T-helper 1 cell (primary cell): Measurements from ENCODE around the gene MLLT6.

ENCODE experiments used
- DNase-seq, 5 donors: peaks; one replicate each; pipeline ENCODE4 v3.0.0-alpha.2; 2012 to 2020
- total RNA-seq, 4 donors: gene quantifications; one replicate each; lab custom pipeline; 2026; lab: John Stamatoyannopoulos, UW

The MLLT6 gene
- 629 to 671 (median 648) reads per million in 4 donors for total RNA-seq

DNA sequence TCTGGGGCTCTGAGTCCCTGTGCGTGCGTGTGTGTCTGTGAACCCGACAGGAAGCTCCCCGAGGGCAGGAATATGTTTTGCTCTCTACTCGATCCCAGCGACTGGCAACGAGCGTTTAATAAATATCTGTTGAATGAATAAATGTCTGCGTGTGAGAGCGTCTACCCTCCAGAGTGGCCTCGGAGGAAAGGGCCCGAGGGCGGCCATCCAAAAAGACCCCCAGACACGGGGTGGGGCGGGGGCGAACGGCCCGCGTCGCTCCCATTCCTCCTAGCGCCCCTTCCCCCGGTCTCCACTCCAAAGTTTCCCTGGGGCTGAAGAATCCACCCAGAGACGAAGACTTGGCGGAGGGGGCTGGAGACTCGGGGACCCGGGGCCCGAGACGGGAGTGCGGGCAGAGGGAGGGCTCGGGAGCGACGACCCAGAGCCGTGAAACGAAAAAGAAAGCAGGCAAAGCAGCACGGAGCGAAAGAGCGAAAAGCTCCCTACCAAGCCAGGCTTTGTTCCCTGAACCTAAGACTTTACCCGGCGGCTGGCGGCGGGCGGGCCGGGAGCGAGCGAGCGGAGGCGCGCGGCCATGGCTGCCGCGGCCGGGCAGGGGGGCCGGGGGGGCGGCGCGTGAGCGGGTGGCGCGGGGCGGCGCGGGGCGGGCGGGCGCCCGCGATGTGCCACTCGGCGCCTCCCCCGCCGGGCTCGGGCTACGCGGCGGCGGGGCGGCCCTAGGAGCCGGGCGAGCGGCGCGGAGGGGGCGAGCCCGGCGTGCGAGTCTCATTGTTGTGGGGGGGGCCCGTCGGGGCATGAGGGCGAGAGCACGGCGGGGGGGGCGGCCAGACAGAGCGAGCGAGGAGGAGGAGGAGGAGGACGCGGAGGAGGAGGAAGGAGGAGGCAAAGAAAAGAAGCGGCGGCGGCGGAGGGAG is at the start of gene MLLT6:
Gene MLLT6, plus strand, starts transcription at position 668 of the 917 bp plus-strand sequence. CDS start 360 bp downstream, outside the sequence.
- peak; percentile 70 to 83 (median 76) for DNase-seq

DNA sequence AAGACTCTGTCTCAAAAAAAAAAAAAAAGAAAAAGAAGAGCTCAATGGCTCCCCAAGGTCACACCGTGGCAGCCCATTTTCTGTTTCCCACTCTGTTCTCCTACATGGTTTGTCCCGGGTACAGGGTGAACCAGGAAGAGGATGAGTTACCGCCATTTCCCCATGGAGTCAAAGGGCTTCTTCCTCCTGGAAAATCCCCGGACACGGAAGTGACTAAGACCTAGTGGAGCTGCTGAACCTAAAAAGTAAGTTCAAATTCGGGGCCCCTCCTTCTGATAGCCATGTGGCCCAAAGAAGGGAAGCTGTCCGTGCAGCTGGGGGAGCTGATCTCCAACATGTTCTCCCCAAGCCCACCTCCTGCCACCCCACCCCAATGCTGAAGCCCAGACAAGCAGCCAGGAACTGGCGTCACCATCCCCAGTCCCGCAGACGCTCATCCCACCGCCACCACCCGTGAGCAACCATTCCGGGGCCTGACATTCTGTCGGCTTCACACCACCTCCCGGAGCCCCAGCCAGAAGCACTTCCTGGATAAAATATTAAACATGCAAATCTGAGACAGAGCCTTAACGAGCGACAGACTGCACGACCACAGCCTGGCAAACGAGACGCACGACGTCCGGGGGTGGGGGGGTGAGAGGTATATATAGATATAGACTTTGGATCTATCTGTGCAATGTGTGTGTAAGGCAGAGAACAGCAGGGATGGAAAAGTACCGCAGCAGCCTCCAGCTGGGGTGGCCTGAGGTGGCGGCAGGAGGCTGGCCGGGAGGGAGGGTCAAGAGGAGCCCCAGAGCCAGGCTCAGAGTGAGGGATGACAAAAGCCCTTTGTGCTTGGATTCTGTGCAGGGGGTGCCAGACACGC is 47.9 kb upstream of the MLLT6 start:
- DNase-seq, result no peak

DNA sequence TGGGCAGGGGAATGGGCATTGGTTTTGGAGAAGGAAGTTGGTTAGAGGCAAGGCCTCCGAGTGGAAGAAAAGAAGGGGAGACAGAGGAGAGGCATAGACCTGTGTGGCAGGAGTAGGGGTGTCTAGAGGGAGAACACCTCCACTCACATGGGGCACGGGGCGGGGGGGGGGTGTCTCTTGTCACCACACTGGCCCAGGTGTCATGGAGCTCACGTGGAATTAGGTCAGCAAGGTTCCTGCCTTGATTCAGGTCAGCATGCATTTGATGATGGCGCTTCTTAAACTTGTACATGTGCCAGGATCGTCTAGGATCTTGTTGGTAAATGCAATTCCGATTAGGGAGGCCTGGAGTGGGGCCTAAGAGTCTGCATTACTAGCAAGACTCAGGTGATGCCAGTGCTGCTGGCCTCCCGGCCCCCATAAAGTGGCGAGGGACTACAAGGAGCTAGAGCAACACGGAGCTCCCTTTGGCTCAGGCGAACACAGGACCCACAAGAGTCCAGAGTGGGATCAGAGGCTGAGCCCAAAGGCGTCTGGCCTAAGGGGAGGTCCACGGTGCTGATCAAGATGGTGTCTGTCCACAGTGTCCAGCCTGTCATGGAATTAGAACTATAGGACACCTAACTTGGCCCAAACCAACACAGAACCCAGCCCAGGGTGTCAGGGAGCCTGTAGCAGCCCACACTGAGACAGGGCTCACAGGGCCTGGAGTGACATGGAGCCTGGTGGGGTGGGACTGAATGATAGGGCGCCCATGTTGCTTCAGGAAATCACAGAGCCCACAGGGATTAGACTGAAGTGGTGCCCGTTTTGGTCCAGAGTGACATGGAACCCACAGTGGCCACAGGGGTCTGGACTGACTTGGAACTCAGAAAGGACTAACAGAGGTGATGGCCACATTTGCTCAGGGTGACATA is 47.0 kb upstream of the MLLT6 start:
- no peak for DNase-seq

DNA sequence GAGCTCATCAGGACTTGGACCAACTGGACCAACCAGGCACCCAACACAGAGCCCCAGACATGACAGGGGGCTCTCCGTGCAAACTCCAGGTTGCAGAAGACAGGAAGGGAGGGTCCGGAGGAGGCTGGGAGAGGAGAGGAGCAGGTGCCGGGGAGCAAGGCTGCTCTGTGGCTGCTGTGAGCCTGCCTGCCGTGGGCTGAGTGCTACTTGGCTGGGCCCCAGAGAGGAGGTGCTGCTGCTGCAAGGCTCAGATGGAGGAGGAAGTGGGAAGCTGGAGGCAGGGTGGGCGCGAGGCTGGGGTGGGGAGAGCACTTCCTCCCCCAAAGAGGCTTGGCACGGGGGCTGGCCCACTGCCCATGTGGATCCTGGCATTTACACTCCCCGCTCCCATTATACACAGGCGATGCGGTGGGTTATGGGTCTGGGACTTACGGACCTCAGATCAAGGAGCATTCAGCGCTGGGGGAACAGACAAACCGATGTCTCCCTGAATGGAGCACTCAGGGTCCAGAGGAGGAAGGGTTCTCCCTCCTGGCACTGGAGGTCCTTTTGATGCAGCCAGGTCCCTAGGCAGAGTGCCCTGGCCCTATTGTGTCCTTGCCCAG is 46.2 kb upstream of the MLLT6 start:
- DNase-seq, result no peak

DNA sequence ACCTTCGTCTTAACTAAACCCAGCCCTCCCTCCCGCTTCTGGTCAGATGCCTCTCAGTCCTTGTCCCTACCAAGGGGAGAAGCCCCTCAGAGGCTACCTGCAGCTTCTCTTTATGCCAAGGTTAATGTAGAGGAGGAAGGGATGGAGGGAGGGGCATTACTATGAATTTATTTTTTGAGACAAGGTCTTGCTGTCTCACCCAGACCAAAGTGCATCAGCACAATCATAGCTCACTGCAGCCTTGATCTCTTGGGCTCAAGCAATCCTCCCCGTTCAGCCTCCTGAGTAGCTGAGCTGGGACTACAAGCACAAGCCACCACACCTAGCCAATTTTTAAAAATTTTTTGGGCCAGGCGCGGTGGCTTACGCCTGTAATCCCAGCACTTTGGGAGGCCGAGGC is 45.7 kb upstream of the MLLT6 start:
- DNase-seq, result no peak

DNA sequence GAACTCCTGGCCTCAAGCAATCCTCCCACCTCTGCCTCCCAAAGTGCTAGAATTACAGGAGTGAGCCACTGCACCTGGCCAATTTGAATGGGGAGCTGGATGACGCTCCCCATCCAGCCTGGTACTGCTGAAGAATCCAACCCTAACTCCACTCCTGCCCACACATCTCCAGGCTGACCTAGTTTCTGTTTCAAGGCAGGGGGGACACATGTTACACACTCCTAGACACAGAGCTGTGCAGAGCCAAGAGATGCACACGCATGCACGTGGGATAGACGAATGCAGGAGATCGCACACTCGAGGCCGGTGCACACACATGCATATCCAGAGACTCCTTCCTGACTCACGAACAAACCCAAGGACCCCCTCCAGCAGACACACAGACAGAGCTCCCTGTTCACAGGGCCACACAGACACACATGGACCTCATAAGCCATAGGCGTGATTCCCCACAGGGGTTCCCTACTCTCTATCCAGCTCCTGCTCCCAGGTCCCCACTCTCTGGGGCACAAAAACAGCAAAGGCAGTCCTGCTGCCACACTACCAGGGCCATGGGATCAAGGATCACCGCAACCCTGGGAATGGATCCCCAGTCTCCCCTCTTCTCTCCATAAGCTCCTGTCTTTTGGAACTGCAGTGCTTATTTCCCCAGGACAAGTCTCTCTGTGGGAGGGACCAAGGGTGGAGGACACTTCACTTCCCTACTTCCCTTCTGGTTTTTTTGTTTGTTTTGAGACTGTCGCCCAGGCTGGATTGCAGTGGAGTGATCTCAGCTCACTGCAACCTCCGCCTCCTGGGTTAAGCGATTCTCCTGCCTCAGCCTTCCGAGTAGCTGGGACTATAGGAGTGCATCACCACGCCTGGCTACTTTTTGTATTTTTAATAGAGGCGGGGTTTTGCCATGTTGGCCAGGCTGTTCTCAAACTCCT is 44.7 kb upstream of the MLLT6 start:
- DNase-seq, result no peak

DNA sequence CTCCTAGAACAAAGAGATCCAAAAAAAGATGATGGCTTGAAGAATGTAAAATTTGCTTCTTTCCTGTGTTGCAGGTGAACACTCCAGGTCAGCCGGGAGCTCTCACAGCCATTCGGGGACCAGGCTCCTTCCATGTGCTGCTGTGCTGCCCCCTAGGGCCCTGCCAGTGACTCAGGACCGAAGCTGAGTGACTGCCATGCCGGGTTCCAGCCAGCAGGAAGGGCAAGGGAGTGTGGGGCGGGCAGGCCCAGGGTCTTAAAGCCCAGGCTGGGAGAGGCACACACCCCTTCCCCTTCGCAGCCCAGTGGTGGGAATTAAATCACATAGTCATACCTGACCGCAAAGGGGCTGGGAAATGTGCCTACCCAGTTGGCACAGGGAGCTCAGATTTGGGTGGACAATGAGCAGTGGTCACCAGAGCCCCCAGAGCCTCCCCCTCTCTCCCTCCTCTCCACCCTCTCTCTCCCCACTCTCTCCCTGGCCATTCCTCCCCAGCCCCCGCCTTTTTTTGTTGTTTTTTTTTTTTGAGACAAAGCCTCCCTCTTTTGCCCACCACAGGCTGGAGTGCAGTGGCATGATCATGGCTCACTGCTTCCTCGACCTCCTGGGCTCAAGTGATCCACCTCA is 41.8 kb upstream of the MLLT6 start:
- peak in 1 of 5 donors; percentile 38 for DNase-seq

DNA sequence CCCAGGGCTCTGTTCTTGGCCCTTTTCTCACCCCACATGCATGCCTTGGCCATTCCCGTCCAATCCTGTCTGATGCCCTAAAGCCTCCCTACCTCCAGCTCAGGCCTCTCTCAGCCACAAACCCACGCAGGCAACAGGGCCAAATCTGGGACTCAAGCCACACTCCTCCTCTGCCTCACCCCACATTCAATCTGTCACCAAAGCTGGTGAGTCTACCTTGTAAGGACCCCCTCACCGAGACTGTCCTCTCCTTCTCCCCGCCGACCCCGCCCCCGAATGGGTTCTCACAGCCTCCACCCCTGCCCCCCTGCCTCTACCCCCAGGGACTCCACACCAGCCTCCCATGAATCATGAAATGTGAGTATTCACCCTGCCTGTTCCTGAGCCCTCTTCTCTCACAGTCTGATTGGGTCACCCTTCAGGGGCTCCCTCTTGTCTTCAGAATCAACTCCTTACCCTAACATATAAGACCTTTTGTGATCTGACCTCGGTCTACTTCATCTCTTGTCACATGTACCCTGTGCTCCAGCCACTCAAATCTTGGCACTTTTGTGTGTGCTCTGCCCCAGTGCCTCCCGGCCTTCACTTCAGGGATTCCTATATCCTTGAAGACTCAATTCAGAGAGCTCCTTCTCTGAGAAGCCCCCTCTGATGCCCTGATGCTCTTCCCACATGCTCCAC is 41.0 kb upstream of the MLLT6 start:
- DNase-seq, result no peak

DNA sequence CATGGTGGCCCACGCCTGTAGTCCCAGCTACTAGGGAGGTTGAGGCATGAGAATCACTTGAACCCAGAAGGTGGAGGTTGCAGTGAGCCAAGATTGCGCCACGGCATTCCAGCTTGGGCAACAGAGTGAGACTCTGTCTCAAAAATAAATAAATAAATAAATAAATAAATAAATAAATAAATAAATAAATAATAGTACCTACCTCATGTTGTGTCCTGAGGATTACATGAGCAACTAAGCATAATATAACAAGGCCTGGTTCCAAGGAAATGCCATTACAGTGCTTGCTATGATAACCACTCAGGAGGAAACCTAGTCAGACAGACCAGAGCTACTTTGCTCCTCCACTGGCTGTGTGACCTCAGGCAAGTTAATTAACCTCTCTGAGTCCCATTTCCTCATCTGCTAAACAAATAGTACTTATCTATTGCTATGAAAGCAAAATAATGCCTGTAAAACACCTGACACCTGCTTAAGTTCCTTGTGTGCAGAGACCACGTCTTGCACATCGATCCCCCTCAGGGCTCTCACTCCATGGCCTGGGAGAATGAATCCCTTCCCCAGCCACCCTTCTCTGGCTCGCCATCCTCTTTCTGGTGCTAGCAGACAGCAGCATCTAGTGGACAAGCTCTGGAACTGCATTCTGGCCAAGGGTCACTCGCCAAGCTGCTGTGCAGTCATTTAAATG is 37.8 kb upstream of the MLLT6 start:
- DNase-seq, result peak in 4 of 5 donors; percentile 19 to 53 (median 32)

DNA sequence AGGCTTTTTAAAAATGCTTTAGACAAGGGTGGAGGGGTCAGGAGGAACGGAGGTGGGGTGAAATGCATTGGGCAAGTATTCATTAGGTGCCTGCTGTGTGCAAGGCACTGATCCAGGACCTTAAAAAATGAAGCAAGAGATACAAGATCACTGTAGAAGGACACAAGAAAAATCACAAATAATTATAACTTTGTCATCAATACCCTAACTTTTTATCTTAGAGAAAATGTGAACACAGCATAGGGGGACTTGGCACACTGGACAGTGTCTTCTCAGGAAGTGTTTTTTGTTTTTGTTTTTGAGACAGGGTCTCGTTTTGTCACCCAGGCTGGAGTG is 37.3 kb upstream of the MLLT6 start:
- DNase-seq, result no peak

DNA sequence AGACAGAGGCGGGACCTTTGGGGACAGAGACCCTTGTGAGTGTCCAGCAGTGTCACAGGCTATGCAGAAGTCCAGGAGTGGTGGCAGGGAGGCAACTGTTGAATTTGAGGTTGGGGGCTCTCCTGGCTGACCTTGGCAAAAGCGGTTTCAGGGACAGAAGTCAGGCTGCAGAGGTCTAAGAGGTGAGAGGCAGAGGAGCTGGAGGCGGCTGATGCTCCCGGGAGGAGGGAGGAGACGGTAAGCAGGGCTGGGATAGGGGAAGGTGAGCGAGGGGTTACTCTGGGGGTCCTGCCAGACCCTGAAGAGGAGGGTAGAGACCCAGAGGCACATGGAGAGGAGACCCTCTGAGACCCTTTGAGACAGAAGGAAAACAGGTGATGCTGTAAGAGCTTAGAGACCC is 35.6 kb upstream of the MLLT6 start:
- DNase-seq, result no peak

DNA sequence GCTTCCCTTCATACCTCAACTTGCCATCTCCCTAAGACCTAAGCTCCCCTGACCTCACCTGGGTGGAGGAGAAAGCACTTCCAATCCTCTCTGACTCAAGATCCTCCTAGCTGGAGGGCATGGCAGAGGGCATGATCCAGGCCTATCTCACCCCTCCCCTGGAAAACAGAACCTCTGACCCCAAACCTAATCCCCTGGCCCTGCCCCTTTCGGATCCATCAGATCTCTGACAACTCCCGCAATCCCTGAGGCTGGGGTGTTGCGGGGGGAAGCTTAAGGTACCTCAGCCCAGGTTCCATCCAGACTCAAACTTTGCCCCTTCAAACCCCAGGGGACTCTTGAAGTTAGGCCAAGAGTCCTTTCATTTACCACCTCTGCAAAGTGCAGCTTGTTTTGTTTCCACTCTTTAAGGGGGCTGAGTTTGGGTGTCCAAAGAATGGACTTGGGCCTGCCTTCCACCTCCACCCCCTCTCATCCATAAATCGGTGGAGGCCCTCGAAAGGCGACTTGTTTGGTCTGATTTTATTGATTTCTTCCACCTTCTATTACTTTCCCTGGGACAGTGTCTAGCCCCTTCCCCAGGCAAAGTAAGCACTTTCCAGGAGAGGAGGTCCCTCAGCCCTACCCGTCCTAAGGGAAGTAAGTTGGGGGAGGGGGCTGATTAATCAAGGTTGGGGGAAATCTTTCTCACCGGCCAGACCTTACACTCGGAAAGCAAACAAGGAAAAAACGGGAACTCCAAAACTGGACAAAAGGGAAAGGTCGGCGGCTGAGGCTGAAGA is 32.9 kb upstream of the MLLT6 start:
- DNase-seq, result no peak

DNA sequence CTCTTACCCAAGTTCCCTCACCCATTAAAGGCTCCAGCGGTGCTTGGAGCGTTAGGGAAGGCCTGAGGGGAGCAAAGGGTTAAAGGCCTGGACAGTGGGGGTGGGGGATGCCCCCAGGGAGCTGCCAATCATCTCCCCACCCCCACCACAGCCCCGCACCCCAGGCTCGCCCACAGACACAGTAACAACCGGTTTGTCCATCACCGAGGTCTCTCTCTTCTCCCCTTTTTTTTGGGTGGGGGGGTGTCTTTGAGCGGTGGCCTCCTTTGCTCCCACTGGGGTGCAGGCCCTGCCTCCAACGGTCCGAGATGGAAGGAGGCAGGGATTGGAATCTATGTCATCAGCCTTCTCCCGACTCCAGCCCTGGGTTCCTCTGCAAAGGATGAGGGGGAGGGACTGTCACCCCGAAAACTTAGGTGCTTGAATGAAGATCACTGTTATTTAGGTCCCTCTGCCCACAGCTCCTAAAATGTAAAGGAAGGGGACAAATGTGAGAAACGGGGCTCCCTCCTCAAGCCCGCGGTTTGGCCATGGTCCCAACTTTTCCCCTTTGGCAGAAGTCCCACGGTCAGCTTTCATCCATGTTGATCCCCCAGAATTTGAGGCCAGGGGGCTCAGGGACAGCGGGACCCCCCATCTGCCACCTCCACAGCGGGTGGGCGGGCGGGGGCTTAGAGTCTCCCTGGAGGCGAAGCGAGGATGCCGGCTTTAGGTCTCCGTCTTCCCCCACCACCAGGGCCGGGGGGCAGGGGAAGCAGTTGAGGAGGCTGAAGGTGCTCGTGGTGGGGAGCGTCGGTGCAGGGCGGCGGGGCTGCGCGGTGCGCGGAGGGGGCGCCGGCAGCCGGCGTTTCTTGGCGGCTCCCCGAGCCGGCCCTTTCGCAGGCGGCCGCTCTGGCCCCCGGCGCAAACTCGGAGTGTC is 32.0 kb upstream of the MLLT6 start:
- peak in 1 of 5 donors; percentile 6 for DNase-seq

DNA sequence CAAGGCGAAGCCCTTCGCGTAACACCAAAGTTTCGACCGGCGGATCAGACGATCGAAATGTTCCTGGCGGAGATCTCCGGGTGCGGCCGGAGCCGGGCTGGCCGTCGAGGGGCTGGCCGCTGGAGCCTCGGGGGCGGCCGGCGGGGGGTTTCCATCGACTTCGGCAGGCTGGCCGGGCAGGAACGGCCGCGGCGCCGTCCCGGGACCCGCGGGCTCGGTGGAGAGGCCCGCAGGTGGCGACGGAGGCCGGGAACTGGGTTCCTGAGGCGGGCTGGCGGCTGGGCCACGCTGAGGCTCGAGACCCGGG is 31.4 kb upstream of the MLLT6 start:
- no peak for DNase-seq

DNA sequence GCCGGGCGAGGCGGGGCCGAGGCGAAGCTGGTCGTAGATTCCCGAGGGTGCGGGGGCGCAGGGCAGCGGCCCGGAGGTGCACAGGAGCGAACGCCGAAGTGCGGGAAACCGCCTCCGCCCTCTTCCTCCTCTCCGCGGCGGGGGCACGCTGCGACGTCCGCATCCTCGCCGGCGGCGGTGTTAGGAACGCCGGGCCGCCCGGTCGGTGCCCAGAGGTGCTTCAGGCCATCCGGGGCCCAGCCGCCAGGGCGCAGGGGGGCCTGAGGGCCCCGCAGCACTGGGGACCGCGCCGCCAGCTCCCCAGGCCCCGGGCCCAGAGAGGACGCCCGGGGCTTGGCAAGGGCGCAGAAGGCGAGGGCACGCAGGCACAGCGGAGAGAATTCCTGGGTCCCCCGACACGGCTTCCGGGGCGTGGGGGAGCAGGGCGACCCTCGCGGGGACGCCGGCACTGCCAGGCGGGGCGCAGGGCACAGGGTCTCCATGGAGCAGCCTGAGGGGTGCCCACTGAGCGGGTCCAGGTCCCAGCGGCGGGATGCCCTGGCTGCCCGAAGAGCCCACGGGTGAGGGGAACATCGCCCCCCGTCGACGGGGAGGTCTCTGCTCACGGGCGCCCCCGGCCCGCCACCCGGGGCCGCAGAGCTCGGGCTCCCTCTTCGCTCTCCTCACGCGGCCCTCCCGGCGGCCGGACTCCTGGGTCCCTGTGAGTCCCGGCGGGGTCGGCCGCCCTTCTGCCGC is 30.9 kb upstream of the MLLT6 start:
- peak in 2 of 5 donors; percentile 15 to 27 for DNase-seq

DNA sequence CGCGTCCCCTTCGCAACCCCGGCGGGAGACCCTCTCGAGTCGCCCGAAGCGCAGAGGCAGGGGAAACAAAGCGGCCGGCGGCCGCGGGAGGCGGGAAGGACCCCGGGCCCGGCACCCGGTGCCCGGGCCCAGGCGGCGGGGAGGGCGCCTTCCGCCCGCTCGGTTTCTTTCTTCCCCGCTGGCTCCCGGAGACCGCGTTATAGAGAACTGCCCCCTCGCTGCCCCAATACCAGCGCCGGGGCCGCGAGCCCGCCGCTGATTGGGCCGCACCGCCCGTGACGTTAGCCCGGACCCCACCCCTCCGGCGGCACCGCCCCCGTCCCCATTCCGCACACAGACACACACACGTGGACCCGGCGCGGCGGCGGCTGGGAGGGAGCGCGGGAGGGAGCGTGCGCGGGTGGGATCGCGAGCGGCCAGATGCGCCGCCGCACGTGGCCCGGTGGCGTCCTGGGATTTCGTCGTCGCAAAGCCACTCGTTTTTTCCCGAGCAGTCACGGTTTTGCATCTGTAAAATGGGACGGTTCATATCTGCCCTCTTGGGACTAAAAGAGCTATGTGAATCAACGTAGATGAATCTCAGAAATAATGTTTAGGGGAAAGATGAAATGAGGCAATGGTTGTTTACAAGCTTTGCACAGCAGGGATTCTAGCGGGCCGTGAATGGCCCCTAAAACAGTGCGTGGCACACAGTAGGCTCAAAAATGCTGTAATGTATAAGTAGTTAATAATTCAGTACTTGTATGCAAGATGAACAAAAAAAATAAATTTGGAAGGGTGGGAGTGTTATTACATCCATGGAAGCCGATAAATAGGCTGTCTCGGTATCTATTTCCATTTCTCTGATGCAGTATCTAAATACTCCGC is 30.1 kb upstream of the MLLT6 start, which contains the start of gene EPOP:
Gene EPOP, minus strand, starts transcription at position 209 of the 867 bp plus-strand sequence. CDS start 462 bp downstream, outside the sequence.
- peak; percentile 60 to 88 (median 72) for DNase-seq
